HuH-7.5 (cell line): ENCODE measurements around the gene ECI1.

Source experiments
- DNase-seq: peaks from one replicate; pipeline ENCODE4 v3.0.0; 2011; ENCODE audit warnings: low spot score

Gene ECI1

DNA sequence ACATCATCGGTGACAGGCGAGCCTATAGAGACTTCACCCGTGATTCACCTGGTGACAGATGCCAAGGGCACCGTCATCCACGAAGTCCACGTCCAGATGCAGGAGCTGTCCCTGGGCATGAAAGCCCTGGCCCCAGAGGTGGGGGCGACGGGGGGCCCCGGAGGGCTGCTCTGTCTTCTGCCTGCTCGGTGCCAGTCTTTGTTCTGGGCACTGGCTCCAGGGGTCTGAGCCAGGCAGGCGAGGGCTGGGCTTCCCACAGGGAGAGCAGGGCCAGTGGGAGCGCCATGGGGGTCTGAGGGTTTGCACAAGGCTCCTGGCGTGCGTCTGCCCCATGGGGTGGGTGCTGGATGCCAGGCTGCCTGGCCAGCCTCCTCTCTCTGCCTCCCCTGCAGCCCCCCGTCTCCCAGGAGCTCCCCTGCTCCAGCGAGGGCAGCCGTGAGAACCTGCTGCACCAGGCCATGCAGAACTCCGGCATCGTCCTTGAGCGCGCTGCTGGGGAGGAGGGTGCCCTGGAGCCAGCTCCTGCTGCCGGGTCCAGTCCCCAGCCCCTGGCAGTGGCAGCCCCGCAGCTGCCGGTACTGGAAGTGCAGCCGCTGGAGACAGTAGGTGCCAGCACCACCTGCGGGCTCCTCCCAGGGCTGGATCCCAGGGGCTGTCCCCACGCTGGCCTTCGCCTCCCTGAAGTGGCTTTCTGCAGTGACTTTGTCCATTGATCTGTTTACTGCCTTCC lies 18.2 kb downstream of the ECI1 start:
- no peak for DNase-seq

DNA sequence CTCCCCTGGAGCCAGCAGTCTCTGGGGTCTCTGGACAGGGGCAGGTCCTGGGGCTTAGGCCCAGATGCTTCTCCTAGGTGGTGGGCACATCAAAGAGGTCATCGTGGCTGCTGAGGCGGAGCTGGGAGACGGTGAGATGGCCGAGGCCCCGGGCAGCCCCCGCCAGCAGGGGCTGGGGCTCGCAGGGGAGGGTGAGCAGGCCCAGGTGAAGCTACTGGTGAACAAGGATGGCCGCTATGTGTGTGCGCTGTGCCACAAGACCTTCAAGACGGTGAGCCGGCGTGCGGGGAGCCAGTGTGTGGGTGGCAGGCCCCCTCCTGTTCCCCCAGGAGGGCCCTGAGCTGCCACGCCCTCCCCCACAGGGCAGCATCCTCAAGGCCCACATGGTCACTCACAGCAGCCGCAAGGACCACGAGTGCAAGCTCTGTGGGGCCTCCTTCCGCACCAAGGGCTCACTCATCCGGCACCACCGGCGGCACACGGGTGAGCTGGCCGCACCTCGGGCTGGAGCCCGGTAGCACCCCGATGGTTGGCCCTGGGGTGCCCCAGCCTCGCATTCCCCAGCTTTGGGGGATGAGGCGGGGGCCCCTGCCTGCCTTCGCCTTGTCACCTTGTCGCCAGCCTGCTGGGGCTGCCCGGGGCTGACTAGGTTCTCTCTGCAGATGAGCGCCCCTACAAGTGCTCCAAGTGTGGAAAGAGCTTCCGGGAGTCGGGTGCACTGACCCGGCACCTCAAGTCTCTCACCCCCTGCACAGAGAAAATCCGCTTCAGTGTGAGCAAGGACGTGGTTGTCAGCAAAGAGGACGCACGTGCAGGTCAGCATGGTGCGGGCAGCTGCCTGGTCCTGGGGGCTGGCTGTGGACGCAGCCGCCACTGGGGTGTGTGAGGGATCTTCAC lies 19.0 kb downstream of the ECI1 start:
- no peak for DNase-seq

- no peak for DNase-seq
These were observed 20.1 kb downstream of the ECI1 start for GRCh38 chr16:2231016-2231931.

DNA sequence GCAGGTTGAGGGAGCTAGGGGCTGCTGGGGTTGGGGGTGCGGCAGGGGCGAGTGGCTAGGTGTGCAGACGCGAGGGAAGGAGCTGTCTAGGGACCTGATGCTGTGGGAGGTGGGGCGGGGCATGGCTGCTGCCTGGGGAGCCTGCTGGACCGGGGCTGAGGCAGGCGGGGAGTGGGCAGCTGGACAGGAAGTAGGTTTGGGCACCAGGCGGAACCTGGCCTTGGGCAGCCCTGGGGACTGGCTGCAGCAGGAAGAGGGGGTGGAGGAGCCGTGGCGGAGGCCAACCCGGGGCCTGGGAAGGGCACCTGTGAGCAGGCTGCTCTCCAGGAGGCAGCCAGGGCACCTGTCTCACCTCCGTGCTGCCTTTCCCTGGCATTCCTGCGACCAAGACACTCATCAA lies 21.0 kb downstream of the ECI1 start:
- no peak for DNase-seq

DNA sequence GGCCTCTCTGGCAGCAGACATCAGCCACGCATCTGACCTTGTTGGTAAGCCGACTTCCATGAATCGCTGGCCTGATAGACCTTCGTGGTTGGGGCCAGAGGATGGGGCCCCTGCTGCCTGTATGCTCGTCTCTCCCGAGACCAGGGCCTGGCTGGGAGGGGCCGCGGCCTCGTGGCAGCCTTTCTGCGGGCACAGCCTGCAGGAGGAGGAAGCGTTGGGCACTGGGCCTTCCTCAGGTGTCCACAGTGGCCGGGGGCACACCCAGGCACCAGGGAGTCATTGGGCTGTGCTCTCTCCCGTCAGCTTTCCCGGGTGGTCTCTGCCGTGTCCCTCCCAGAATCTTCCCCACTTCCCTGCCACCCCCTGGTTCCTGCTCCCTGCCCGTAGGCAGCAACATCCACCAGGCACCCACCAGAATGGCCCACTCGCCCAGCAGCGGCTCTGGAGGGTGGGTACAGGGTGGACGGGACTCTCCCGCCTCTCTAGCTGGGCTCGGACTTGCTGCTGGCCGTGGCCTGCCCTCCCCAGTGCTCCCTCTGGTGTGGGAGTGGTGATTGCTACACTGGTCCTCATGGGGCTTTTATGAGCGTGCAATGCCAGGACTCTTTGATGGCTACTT lies 21.6 kb downstream of the ECI1 start:
- DNase-seq: no peak

DNA sequence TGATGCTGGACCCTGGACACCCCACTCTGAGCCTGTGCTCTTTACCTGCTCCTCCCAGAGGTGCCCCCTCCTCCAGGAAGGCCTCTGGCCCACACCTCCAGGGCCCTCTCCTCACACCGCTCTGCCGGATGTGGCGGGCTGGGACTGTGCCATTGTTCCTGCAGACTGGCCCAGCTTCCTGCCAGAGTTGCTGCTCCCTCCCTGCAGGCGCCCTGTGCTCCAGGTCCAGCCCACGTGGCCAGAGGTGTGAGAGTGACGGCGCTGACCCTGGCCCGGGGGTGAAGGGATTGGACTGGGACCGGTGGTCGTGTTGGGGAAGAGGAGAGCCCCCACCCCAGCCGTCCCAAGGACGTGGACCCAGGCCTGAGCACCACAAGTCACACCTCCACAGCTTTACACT lies 22.3 kb downstream of the ECI1 start:
- DNase-seq: no peak

DNA sequence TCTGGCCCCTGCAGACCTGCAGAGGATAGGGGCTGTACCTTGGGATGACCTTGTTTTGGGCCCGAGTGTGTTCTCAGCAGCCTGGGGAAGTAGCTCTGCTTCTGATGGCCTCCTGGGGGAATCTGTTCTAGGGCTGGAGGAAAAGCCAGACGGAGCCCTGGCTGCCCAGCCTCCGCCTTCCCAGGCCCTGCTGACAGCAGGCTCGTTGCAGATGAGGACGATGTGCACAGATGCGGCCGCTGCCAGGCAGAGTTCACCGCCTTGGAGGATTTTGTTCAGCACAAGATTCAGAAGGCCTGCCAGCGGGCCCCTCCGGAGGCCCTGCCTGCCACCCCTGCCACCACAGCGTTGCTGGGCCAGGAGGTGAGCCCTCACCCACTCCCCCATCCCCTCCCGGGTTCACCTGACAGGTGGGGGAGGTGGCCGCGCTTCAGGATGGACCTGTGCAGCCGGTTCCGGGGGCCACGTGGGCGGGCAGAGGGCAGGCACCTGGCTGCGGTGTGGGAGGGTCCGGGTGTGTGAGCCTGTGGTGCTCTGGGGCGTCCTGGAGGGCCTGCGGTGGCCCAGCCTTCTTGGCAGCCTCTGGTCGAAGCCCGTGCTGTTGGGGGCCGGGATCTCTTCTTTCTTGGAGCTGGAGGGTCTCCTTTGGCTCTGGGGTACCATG lies 23.1 kb downstream of the ECI1 start:
- no peak for DNase-seq

GRCh38 chr16:2226918-2227317 lies 24.5 kb downstream of the ECI1 start:
- no peak for DNase-seq

- DNase-seq: no peak
These were observed 25.1 kb downstream of the ECI1 start for GRCh38 chr16:2226245-2226793.

DNA sequence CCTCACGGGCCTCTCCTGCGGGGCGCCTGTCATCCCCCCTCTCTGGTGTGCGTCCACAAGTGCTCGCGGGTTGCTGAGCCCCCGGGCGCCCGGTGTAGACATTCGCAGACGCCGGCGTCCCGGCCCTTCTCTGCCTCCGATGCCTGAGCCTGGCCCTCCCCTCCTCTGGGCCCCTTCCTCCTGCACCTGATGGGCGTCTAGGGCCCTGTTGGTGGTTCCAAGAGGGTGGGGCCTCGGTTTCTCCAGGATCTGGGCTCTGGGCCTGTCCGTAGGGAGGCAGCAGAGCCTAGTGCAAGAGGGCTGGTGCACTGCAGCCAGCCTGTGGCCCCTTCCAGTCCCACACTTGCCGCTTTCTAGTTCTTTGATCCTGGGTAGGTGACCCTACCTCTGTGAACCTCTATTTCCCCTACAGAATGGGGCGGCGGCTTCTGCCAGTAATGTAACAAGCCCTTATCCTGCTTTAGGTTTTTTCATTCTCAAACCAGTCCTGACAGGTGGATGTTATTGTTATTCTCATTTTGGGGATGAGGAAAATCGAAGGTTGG lies 27.4 kb downstream of the ECI1 start:
- peak; percentile 75 for DNase-seq

DNA sequence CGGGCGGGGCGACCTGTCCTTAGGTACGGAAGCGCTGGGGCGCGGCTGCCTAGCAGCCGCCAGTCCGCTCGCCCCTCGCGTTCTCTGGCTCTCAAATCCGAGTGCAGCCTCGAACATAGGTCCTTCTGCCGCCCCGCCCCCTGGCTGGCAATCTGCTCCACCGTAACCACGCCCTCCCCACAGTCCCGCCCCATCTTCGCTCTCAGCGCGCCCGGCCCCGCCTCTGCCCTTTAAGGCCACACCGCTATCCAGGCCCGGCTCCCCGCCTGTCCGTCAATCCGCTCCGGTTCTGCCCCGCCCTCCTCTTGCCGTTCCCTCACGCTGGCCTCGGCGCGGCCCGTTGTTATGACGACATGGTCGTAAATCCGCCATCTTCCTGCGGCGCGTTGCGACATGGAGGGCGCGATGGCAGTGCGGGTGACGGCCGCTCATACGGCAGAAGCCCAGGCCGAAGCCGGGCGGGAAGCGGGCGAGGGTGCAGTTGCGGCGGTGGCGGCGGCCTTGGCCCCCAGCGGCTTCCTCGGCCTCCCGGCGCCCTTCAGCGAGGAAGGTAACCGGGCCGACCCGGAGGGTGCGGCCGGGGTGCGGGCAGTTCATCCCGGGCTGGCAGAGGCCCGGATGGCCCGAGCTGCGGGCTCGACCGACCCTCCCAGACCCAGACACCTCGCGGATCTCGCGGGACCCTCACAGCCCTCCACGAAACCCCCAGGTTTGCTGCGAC lies 28.0 kb downstream of the ECI1 start, which contains the start of gene E4F1:
TSS of gene E4F1 (plus strand) at position 371 of the 721 bp plus-strand sequence. CDS start at position 394, 23 bp downstream.
- peak; percentile 98 for DNase-seq

GRCh38 chr16:2216330-2216729 lies 35.1 kb downstream of the ECI1 start:
- no peak for DNase-seq

- DNase-seq: no peak
These were observed 36.7 kb downstream of the ECI1 start, which contains the start of gene PGP for GRCh38 chr16:2214719-2214968. TSS of gene PGP (minus strand) at chr16:2214840. CDS start at chr16:2214777, 63 bp downstream.

DNA sequence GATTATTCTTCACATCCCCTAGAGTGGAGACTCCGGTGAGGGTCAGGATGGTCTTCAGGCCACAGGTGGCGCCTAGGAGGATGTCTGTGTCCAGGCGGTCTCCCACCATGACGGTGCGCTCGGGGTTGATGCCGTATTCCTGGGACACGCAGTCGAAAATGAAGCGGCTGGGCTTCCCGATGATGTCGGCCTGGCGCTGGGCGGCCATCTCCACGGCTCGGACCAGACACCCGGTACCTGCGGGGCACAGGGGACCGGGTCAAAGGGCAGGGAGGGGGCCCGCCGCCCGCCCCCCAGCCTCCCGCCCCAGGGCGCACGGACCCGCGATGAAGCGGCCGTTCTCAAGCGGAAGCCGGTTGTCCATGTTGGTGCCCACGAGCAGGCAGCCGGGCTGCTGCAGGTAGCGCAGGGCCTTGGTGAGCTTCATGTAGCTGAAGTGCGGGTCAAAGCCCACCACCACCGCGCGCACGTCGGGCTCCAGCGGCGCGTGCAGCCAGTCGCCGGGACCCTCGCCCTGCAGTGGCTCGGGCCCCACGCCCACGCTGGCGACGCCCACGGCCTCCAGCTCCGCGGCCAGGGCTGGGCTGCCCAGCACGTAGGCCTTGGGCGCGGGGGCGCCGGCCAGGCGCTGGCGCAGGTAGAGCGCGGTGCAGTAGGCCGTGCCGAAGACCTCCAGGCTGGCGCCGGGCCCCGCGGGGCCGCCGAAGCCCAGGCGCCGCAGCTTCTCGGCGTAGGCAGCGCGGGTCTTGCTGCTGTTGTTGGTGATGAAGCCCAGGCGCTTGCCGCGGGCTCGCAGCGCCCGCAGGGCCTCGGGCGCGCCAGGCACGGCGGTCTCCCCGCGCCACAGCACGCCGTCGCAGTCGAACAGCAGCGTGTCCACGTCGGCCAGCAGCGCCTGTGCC lies 37.3 kb downstream of the ECI1 start:
- no peak for DNase-seq

DNA sequence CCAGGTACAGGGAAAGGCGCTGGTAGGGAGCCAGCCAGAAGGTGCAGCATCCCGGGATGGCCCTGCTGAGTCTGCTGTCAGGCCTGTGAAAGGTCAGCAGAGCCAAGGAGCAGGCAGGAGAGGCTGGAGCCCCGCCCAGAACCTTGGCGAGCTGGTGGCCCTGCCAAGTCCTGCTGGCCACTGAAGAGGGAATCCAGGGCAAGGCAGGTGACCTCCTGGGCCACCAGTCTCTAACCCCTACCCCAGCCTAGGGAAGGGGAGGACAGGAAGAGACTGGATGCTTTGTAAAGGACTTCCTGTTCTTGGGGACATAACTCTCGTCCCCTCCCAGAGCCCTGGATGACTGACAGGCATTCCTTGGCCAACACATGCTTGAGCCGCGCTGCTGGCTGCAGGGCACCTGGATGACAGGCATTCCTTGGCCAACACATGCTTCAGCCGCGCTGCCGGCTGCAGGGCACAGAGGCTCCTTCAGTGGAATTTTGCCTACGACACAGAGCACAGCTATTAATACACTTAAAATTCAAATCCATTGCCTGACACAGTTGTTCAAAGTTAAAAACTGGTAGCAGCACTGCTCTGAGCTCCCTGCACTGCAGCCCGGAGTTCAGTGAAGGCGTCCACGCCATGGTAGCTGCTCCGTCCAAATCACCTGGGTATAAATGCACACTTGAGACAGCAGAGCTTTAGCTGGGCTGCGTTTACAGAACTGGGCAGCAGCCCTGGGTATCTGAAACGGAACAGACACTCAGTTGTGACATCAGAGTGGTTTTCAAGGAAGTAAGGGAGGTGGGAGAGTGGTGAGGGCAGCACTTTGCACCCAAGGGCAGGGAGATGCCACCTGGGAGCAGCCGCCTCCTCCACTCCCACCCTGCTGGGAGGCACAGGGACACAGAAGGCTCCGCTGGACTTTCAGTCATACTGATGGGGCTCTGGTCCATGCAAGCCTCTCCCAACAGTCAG lies 38.7 kb downstream of the ECI1 start:
- DNase-seq: no peak

- no peak for DNase-seq
These were observed 39.5 kb downstream of the ECI1 start for GRCh38 chr16:2211923-2212347.
